GM10266 (cell line): ENCODE measurements around the gene ZCCHC2.

Experiments
- DNase-seq: peaks from one replicate; pipeline ENCODE4 v3.0.0; 2012; ENCODE audit errors: extremely low spot score
- TF ChIP-seq, protein P1 (sequence below): IDR thresholded peaks from 2 replicates; pipeline ENCODE4 v1.5.1; 2012; ENCODE audit warnings: mild to moderate bottlenecking, low read depth; ENCODE audit not compliant: control insufficient read depth, insufficient read depth; ENCODE audit errors: missing control alignments

Gene ZCCHC2

DNA sequence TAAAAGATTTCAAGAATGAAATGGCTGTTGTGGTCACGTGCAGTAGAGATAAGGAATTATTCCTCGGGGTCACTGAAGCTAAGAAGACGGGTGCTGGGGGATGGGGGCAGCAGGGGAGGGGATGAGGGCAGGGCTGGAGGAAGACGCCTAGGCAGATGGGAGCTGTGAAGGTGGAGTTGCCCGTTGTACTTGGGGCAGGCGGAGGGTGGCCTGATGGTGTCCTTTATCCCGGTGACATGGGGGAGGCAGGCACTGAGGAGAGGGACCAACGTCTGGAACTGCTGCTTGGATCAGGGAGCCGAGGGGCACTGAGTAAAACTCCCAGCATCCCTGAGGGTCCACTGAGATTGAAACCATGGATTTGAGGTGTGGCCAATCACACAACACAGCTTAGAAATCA, 64.9 kb downstream of the ZCCHC2 start:
- TF ChIP-seq, protein P1, sequence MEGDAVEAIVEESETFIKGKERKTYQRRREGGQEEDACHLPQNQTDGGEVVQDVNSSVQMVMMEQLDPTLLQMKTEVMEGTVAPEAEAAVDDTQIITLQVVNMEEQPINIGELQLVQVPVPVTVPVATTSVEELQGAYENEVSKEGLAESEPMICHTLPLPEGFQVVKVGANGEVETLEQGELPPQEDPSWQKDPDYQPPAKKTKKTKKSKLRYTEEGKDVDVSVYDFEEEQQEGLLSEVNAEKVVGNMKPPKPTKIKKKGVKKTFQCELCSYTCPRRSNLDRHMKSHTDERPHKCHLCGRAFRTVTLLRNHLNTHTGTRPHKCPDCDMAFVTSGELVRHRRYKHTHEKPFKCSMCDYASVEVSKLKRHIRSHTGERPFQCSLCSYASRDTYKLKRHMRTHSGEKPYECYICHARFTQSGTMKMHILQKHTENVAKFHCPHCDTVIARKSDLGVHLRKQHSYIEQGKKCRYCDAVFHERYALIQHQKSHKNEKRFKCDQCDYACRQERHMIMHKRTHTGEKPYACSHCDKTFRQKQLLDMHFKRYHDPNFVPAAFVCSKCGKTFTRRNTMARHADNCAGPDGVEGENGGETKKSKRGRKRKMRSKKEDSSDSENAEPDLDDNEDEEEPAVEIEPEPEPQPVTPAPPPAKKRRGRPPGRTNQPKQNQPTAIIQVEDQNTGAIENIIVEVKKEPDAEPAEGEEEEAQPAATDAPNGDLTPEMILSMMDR, result no peak
- DNase-seq, result no peak

DNA sequence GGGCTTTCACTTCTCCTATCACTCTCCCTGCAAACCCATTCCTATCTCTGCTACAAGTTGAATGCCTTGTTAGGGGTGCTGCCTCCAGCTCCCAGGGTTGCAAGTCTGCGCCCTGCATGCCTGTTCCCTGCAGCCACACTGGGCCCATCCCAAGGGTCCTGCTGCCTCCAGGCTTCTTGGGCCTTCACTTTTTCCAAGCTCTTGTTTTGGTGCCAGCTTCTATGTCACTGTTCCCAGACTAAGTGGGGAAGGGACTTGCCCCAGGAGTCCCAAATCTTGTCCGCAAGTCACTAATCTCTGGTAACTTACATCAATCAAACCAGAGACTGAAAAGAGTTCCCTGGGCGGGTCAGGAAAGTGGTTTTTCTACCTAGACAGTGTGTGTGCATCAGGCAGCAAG, 65.4 kb downstream of the ZCCHC2 start:
- DNase-seq, result no peak
- TF ChIP-seq, protein P1, result no peak

DNA sequence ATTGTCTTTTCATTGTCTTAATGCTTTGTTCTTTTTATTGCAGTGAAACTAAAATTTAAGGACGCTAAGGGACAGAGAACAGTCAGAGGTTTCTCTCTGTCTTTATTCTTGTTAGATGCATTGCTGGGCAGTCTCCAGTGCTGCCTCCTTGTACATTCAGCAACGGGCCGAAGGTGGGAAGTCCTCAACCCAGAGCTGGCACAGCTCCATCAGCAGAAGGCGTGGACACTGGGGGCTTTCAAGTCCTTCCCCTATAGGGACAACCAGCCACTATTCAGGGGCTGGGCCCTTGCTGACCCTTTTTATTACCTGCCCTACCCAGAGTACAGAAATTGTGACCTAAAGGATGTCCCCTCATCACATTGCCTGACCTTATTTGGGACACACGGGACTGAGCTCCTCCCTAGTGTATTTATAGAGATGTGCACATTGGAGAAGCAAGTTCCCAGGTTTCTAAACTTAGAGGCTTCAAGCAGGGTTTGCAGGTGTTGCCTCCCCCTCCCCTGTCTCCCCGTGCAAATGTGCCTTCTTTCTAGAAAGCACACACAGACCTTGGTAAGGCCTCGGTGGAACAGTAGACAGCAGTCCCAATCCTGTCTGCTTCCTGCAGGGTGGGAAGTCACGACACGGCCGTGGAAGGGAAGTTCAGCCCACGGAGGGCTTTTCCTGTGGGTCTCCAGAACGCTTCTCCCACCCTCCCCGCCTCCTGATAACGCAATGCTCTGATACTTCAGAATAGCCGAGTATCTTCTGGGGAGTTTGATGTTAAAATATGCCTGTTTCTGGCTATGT, 68.2 kb downstream of the ZCCHC2 start:
- TF ChIP-seq, protein P1, result no peak
- DNase-seq, result no peak

DNA sequence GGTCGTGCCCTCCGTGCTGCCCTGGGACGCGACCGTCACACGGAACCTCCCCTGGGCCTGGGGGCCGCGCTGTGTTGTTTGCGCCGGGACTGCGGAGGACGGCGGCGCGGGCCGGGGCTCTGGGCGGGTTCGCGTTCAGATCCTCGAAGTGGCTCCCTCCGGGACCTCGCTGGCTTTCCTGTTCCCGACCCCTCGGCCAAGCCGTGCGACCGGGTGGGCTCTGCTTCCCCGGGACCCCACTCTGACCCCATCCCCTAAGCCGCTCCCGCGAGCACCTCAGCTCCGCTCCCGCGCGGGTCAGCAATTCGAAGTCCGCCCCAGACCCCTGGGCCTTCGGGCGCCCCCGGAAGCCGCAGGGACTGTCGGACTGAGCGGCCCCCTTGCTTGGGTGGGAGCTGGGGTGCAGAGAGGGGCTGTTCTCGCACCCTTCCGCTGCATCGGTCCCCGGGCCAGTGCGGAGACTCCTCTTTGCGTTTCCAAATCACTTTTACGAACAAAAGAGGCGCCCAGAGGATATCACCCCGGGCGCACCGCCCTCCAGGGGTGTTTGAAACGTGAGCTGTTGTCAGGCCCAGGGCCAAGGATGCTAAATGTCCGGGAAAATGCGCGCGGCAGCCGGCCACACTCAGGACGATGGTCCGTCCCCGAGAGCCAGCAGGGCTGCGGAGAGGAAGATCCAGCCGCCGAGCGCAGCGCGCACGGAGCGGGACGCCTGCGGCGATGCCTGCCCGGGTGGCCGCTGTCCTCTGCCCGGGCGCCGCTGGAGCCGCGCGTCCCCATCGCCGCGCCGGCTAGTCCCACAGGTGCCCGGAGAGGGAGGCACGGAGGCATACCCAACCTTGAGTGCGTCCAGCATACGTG, 73.5 kb downstream of the ZCCHC2 start:
- no peak for DNase-seq
- TF ChIP-seq, protein P1, result no peak

DNA sequence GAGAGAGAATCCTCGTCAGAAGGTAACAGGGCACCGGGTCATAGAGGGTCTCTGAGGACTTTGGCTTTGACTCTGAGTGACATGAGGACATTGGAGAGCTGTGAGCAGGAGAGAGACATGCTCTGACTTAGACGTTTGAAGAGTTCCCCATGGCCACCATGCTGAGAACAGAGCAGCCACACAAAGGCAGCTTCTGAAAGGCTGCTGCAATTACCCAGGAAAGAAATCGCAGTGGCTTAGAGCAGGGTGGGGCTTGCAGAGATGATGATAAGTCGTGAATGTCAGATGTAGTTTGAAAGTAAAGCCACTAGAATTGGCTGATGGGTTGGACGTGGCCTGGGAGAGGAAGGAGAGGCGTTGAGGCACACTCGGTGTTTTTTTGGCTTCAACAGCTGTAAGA, 79.0 kb downstream of the ZCCHC2 start:
- DNase-seq, result no peak

DNA sequence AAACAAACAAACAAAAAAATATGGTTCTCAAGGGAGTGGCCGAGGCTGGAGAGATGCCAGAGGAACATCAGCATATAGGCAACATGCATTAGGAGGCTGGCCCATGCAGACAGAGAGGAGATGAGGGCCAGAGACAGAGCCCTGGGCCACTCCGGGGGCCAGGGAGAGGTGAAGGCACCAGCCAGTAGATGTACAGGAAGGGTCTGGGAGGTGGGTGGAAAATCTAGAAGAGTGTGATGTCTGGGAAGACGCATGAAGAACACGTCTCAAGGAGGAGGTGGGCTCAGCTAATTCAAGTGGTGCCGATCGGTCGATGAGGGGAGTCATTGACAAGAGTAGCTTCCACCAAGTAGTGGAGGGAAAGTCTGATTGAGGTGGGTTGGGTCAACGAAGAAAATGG, 79.9 kb downstream of the ZCCHC2 start:
- TF ChIP-seq, protein P1, result no peak
- no peak for DNase-seq

More for the DNA sequence above, 79.0 kb downstream of the ZCCHC2 start:
- TF ChIP-seq, protein P1, result no peak

DNA sequence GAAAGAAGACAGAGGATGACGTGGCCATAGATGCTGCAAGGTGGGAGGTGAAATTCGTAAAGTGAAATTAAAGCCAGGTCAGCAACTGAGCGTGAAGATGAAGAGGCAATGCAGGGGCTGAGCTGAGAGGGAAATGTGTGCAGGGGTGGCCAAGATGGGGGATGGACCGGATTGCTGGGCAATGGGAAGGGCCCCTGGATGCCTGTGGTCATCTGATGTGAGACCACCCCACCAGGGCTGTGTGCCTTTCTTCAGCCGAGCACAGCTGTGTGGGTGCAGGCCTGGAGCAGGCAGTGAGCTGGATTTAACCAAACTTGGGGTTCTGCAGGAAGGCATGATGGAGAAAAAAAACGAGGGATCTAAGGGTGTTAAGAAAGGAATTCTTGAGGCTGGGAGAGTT, 80.4 kb downstream of the ZCCHC2 start:
- no peak for DNase-seq
- TF ChIP-seq, protein P1, result no peak
